ENCODE results near the gene DEPP1. TPM values are rescaled to one million over a fixed set of nuclear protein-coding genes. Genes with fewer than 3 reads are reported as not detected.

The DEPP1 gene
- total and polyA plus RNA-seq, 2 of the 13 experiments (the other 11 are each of a cell fraction or from before 2014, with no cell fraction given): 14.8 to 270 TPM

GRCh38 chr10:44977287-44978212 lies 1.1 kb downstream of the DEPP1 start (continued):
- TF ChIP-seq SRSF1 (optimal IDR thresholded peaks at IDR 0.05; ENCODE audit: low read depth, low read length) (no peak), ZFP36L1 (CRISPR knock-in tag; IDR thresholded peaks at IDR 0.05) (no peak), DRAP1 (CRISPR knock-in tag; IDR thresholded peaks at IDR 0.05) (no peak), SMAD1 (CRISPR knock-in tag; IDR thresholded peaks at IDR 0.05; ENCODE audit: borderline replicate concordance, low read depth) (no peak), EEA1 (CRISPR knock-in tag; IDR thresholded peaks at IDR 0.05; ENCODE audit: borderline replicate concordance) (no peak), ARID4A (CRISPR knock-in tag; IDR thresholded peaks at IDR 0.05; ENCODE audit: borderline replicate concordance) (no peak), ZNF577 (CRISPR knock-in tag; IDR thresholded peaks at IDR 0.05; ENCODE audit: borderline replicate concordance, low read depth) (no peak), ZNF274 (CRISPR knock-in tag; IDR thresholded peaks at IDR 0.05) (no peak; the same call in 1 of the 2 replicates), ZNF564 (CRISPR knock-in tag; IDR thresholded peaks at IDR 0.05) (0 out of 2 replicates have a peak, but pooled peaks have one; percentile 52), HOXA3 (CRISPR knock-in tag; IDR thresholded peaks at IDR 0.05) (no peak), PRDM10 (CRISPR knock-in tag; IDR thresholded peaks at IDR 0.05; ENCODE audit: low read depth) (no peak), MLX (CRISPR knock-in tag; IDR thresholded peaks at IDR 0.05) (no peak), HNRNPL (IDR thresholded peaks at IDR 0.05; ENCODE audit: low read depth, low read length) (peak; percentile 94), SNRNP70 (IDR thresholded peaks at IDR 0.05; ENCODE audit: low read depth, low read length) (no peak), FOXO4 (CRISPR knock-in tag; conservative IDR thresholded peaks at IDR 0.05) (no peak), ZFP37 (CRISPR knock-in tag; IDR thresholded peaks at IDR 0.05; ENCODE audit: borderline replicate concordance) (peak; percentile 76; the same call in 1 of the 2 replicates), ZNF747 (CRISPR knock-in tag; IDR thresholded peaks at IDR 0.05; ENCODE audit: borderline replicate concordance) (peak; percentile 85; the same call in 1 of the 2 replicates)
